GM12891 (cell line): Measurements from ENCODE around the gene TMPRSS5.

Source experiments
- DNase-seq: peaks from one replicate; pipeline ENCODE4 v3.0.0; 2011; ENCODE audit warnings: low spot score; ENCODE audit not compliant: insufficient read length
- FAIRE-seq: peaks from 2 replicates; lab custom pipeline; 2011; peaks lifted over from hg19 to GRCh38; lab: Jason Lieb, UNC
- PAX5 ChIP-seq: IDR thresholded peaks from 2 replicates; pipeline ENCODE4 v1.6.1; 2011; ENCODE audit warnings: low read length, moderate library complexity, mild to moderate bottlenecking; ENCODE audit not compliant: insufficient read depth, severe bottlenecking
- POLR2A ChIP-seq: IDR thresholded peaks from 2 replicates; pipeline ENCODE4 v1.6.1; 2011; ENCODE audit warnings: low read depth, low read length, control low read depth
- POLR2AphosphoS5 ChIP-seq: IDR thresholded peaks from 2 replicates; pipeline ENCODE4 v1.6.1; 2011; ENCODE audit warnings: low read depth, low read length, control low read depth
- POU2F2 ChIP-seq: IDR thresholded peaks from 2 replicates; pipeline ENCODE4 v1.6.1; 2011; ENCODE audit warnings: low read depth, mild to moderate bottlenecking, control low read depth, low read length, moderate library complexity
- SPI1 ChIP-seq: IDR thresholded peaks from 2 replicates; pipeline ENCODE4 v1.6.1; 2011; ENCODE audit warnings: low read depth, low read length, control low read depth
- TAF1 ChIP-seq: IDR thresholded peaks from 2 replicates; pipeline ENCODE4 v1.6.1; 2011; ENCODE audit warnings: low read depth, low read length, control low read depth

TMPRSS5 gene

GRCh38 chr11:113642090-113642489, 64.0 kb downstream of the TMPRSS5 start:
- TF ChIP-seq PAX5: no peak
- TF ChIP-seq POLR2A: no peak
- TF ChIP-seq POU2F2: no peak
- no peak for TF ChIP-seq TAF1
- FAIRE-seq: no peak
- DNase-seq: no peak

GRCh38 chr11:113638376-113638775, 67.7 kb downstream of the TMPRSS5 start:
- DNase-seq: no peak
- TF ChIP-seq TAF1 (no peak), PAX5 (no peak), SPI1 (no peak), POLR2A (no peak), POU2F2 (no peak), POLR2AphosphoS5 (no peak)
- FAIRE-seq: no peak

- DNase-seq (no peak), FAIRE-seq (no peak)
- TF ChIP-seq POLR2A (no peak), SPI1 (no peak), POLR2AphosphoS5 (no peak), PAX5 (no peak), TAF1 (no peak), POU2F2 (no peak)
These were observed 68.5 kb downstream of the TMPRSS5 start for GRCh38 chr11:113637636-113638035.
